ENCODE measurements around the gene CA5B. TPM values are rescaled to one million over a fixed set of nuclear protein-coding genes. Genes with fewer than 3 reads are reported as not detected.
"Not testable (repeated sequence)": the region's sequence is repeated elsewhere in the genome, so short reads cannot be mapped to it uniquely, and the experiment has no call there.

CA5B gene
- polyA plus RNA-seq, 3 donors from 2014 or later: 66.3 to 79.1 (median 73.4) TPM

DNA sequence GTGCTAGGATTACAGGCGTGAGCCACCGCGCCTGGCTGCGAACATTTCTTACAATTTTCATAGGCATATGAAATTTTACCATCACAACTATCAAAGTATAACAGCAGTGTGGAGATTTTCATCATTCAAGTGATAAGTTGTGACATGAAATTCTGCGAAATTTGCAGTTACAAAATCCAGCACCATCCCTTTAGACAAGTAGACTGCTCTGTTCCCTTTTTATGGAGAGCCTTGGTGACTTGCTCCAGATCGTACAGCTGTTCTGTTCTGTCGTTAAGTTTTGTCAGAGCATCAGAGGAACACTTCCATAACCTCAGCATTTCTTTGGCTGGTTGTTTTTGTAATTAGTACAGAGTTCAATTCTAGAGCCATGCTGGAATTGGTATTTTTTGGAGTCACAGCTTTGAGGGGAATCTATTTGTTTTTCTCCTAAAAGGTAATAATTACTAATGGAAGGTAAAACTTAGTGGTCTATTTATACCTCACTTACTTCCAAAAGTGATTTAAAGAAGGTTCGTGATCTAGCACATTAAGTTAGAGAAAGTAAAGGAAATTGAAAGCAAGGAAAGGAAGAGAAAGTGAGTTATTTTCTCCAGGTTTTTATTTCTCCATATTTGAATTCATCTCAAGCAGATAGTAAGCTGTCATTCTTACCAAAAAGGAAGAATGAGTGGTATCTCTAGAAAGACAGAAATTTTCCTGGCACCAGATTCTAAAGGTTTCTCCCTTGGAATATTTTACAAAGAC is 74.3 kb downstream of the CA5B start:
- peaks cover 3 to 4% (median 3%) of the 10 kb centered on the region in 3 donors for H3K27me3 Mint-ChIP-seq (ENCODE audit: low read depth in 3 of 3)
- H3K4me1 Mint-ChIP-seq: peaks cover 33 to 35% of the 10 kb centered on the region in 2 donors
- no peak for DNase-seq
- H3K27ac Mint-ChIP-seq: no peak overlapping the region
- H3K36me3 Mint-ChIP-seq: peaks cover 4 to 63% (median 41%) of the 10 kb centered on the region in 3 donors
- no peak overlapping the region for H3K4me3 Mint-ChIP-seq
- no peaks in the 10 kb centered on the region for H3K9me3 Mint-ChIP-seq

DNA sequence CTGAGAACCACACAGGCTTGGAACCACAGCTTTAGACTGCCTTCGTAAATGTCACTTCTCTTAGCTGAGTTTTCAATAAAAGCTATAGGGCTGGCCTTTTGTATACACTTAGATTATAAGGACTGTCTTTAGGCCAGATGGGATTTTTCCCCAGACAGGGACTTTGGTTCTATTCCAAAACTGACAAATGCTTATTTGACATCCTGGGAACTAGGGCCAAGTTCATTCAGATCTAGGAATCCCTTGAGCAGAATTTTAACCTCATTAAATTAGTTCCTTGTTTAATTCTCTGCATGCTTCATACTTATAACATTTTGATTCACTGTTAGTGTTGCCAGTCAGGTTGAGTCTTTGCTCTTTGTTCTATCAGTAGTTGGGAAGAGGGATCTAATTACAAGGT is 75.3 kb downstream of the CA5B start:
- Mint-ChIP-seq H3K27ac (no peak overlapping the region), H3K4me1 (peaks cover 35 to 36% of the 10 kb centered on the region in 2 donors), H3K4me3 (no peak overlapping the region), H3K9me3 (no peaks in the 10 kb centered on the region), H3K36me3 (peaks cover 7 to 63% (median 45%) of the 10 kb centered on the region in 3 donors), H3K27me3 (ENCODE audit: low read depth in 3 of 3) (peaks cover 3 to 4% (median 3%) of the 10 kb centered on the region in 3 donors)
- DNase-seq: no peak

DNA sequence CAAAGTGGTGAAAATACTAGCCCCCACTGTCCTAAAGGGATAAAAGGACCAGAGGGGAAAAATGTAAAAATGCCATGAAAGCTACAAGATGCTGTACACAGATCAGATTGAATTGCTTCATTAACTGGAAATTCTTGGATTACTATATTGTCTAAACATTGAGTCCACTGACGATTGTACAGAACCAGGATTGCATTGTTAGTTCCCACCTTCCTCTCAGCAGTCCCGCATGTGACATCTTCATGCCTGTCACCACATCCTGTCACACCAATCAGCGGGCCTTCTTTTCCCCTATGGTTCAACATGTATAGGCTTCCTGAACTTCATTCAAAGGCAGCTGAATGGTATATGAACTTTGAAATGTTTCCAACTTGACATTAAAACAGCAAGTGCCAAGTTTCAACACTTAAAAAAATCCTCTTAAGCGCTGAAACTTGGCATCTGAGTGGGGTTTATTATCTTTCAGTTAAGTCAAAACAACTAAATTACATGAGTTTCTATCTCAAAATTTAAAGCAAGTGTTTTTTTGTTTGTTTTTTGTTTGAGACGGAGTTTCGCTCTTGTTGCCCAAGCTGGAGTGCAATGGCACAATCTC is 76.8 kb downstream of the CA5B start:
- Mint-ChIP-seq H3K27me3 (ENCODE audit: low read depth in 3 of 3) (peaks cover 3 to 4% (median 3%) of the 10 kb centered on the region in 3 donors), H3K27ac (peak overlapping the region in 1 of 6 donors; percentile 5), H3K9me3 (no peaks in the 10 kb centered on the region), H3K4me1 (peaks cover 35 to 36% of the 10 kb centered on the region in 2 donors), H3K36me3 (peaks cover 7 to 60% (median 41%) of the 10 kb centered on the region in 3 donors), H3K4me3 (no peak overlapping the region)
- peak in 2 of 3 donors; percentile 6 to 11 for DNase-seq

DNA sequence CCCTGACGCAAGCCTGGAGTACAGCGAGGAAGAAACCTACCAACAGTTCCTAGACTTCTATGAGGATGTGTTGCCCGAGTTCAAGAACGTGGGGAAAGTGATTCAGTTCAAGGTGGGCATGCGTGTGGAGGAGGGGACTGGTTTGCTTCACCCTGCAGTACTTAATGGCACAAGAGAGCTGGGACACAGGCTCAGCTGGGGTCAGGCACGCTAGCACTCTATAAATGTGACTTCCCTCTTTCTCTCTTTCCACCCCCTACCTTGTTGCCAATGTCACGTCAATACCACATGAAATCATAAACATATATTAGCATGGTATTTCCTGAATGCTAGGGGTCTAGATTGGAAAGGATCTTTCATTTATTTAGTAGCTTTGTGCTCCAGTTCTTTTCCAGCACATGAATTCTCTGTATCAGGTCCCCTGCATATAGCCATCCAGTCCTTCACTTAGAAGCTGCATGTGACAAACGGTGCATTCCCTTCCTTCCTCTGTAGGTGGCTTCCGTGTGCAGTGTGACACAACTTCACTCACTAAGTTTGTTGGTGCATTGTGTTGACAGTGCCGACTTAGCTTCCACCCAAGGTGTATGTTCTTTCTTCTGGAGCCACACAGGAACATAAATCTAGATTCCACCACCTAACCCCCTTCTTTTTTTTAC is 77.8 kb downstream of the CA5B start:
- no peaks in the 10 kb centered on the region for H3K9me3 Mint-ChIP-seq
- peaks cover 3 to 4% (median 3%) of the 10 kb centered on the region in 3 donors for H3K27me3 Mint-ChIP-seq (ENCODE audit: low read depth in 3 of 3)
- H3K27ac Mint-ChIP-seq: peak overlapping the region in 5 of 6 donors; percentile 18 to 83 (median 23)
- DNase-seq: peak in 1 of 3 donors; percentile 8
- H3K36me3 Mint-ChIP-seq: peaks cover 7 to 63% (median 44%) of the 10 kb centered on the region in 3 donors
- peaks cover 35 to 36% of the 10 kb centered on the region in 2 donors for H3K4me1 Mint-ChIP-seq
- H3K4me3 Mint-ChIP-seq: peak overlapping the region; percentile 33 to 89 (median 55)

DNA sequence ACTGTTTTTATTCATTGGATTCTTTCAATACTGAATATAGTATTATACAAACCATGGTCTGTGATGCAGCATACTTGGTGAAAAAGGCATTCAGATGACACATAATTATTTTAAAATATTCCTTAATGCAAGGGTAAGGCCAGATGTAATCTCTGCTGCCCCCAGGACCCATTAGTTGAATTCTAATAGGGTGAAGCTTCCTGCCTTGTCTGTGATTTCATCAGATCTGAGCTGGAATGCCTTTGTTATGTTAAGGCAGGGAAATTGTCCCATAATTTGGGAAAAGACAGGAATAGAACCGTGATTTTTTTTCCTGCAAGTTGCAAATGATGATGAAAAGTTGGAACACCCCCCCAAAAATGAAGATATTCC is 78.4 kb downstream of the CA5B start:
- Mint-ChIP-seq H3K9me3 (no peaks in the 10 kb centered on the region), H3K27ac (peak overlapping the region in 2 of 6 donors; percentile 53 to 68), H3K4me1 (peaks cover 35 to 36% of the 10 kb centered on the region in 2 donors), H3K27me3 (ENCODE audit: low read depth in 3 of 3) (peaks cover 3 to 4% (median 3%) of the 10 kb centered on the region in 3 donors), H3K36me3 (peaks cover 7 to 63% (median 46%) of the 10 kb centered on the region in 3 donors), H3K4me3 (peak overlapping the region; percentile 55 to 89 (median 80))
- DNase-seq: no peak

DNA sequence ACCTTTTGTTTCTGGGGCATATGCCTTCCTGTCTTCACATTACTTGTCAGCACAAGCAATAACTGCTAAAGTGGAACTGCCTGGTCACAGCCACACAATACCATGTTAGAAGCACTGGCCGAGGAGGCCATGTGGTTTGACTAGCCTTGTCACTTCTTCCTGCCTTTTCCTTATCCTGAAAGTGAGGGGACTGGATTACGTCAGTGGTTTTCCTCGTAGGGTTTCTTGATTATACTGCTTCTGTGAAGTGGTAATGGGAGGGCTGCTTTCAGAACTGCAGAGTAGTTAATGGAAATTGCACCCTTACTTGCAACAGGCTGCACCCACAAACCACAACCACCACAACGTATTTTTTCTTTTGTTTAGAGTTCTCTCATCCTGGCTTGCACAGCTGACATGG is 78.8 kb downstream of the CA5B start:
- no peaks in the 10 kb centered on the region for H3K9me3 Mint-ChIP-seq
- peak; percentile 69 to 76 (median 71) for DNase-seq
- peaks cover 7 to 63% (median 46%) of the 10 kb centered on the region in 3 donors for H3K36me3 Mint-ChIP-seq
- peaks cover 35 to 36% of the 10 kb centered on the region in 2 donors for H3K4me1 Mint-ChIP-seq
- peak overlapping the region; percentile 53 to 92 (median 77) for H3K27ac Mint-ChIP-seq
- peaks cover 3 to 4% (median 3%) of the 10 kb centered on the region in 3 donors for H3K27me3 Mint-ChIP-seq (ENCODE audit: low read depth in 3 of 3)
- H3K4me3 Mint-ChIP-seq: peak overlapping the region; percentile 42 to 89 (median 80)

DNA sequence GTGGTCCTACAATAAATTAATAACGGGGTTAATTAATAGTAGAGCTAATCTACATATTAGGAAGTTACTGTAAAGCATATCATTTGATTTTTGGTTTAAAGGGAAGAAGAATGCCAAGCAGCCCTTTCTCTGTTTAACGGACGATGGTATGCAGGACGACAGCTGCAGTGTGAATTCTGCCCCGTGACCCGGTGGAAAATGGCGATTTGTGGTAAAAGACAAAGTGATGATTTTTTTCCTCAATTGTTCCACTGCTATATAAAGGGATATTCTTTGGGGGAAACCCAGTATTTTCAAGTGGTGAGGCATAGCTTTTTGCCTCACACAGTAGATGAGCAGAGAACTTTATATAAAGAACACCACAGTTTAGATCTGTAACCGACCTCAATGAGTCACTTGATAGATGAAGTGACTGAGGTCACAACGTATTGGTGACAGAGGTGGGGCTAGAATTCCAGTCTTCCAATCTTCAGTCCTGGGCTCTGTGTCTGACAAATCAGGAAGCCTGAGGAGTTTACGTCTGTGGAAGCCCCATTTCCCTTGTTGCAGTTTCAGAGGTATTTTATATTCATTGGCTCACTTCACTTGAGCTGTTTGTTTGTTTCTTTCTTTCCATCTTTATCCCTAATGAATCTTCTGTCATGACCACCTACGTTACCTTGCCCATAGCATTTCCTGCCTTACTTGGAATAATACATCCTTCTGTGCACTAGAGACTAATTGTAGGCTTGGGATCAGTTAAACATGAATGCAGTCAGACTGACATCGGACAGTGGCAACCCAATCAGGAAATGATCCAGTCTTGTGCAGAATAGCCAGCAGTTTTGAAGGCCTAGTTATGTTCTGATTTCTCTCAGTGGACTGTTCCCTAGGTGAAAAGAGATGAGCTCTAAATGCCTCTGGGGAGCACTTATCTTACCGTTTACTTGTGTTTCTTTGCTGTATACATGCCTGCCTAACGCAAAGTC is 82.3 kb downstream of the CA5B start:
- Mint-ChIP-seq H3K36me3 (peaks cover 4 to 65% (median 39%) of the 10 kb centered on the region in 3 donors), H3K4me1 (peaks cover 21 to 22% of the 10 kb centered on the region in 2 donors), H3K4me3 (no peak overlapping the region), H3K9me3 (no peaks in the 10 kb centered on the region), H3K27ac (peak overlapping the region in 2 of 6 donors; percentile 29 to 30), H3K27me3 (ENCODE audit: low read depth in 3 of 3) (peaks cover 3 to 4% (median 3%) of the 10 kb centered on the region in 3 donors)
- DNase-seq: no peak

DNA sequence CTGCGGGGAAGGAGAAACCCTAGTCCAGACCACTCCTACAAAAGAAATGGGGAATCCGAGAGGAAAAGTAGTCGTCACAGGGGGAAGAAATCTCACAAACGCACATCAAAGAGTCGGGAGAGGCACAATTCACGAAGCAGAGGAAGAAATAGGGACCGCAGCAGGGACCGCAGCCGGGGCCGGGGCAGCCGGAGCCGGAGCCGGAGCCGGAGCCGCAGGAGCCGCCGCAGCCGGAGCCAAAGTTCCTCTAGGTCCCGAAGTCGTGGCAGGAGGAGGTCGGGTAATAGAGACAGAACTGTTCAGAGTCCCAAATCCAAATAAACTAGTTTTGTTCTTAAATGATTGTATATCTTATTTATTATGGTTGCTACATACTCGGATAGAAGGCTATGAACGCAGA is 84.9 kb downstream of the CA5B start:
- DNase-seq: no peak
- Mint-ChIP-seq H3K9me3 (no peaks in the 10 kb centered on the region), H3K36me3 (peaks cover 2 to 69% (median 36%) of the 10 kb centered on the region in 3 donors), H3K4me1 (peaks cover under 1 to 5% of the 10 kb centered on the region in 2 donors), H3K27me3 (ENCODE audit: low read depth in 3 of 3) (no peaks in the 10 kb centered on the region), H3K4me3 (no peak overlapping the region), H3K27ac (no peak overlapping the region)

DNA sequence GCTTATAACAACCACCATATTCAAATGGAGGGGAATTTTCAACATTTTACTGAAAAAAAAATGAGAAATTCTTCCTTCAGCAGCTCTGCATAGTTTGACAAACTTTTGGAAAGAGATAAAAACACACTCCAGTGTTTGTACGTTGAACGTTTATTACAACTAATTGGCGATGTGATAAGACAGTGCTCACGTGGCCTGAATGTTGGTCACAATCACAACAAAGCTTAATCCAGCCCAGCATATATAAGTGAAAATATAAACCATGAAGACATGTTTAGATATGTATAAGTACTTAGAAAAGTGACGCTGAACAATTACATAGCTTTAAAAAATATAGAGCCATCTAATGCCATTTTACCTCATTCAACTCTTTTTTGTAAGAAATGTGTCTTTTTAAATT is 87.9 kb downstream of the CA5B start:
- DNase-seq: no peak
- H3K36me3 Mint-ChIP-seq: peaks cover 0 to 66% (median 25%) of the 10 kb centered on the region in 3 donors
- H3K27me3 Mint-ChIP-seq (ENCODE audit: low read depth in 3 of 3): no peaks in the 10 kb centered on the region
- peak overlapping the region in 2 of 6 donors; percentile 35 to 67 for H3K27ac Mint-ChIP-seq
- no peak overlapping the region for H3K4me3 Mint-ChIP-seq
- H3K4me1 Mint-ChIP-seq: peaks cover 0 to 5% of the 10 kb centered on the region in 2 donors
- H3K9me3 Mint-ChIP-seq: no peaks in the 10 kb centered on the region

DNA sequence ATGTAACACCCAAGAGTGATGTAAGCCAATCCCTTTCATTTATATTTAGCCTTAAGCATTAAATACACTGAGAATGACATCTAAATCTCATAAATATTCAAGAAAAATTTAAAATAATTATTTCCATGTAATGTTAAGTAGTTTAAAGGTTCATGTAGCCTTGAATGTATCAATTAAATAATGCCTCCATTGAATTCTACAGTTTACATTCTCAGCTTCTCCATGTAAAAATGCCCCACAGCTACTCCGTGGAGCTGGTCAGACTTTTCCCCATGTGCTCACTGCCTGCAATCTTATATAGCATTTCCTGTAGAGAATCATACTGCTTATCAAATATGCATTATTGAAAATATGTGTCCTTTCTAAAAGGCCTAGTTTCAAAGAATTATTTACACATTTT is 91.1 kb downstream of the CA5B start:
- Mint-ChIP-seq H3K4me3 (no peak overlapping the region), H3K27ac (no peak overlapping the region)

DNA sequence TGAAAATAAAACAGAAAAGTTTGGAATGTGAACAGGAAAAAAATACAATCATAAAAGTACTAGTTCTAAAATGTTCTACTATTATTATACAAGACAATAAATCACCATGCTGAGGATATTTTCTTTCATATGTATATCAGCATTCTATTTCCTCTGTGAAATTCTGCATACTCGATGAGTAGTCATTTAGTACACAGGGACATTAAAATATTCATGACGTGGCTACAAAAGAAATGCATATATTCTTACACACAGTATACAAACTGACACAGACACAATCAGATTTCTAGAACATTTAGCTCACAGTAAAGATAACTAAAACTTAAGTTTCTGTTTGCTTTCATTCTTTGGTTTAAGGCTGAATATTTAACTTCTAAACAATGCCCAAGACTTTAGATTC is 93.3 kb downstream of the CA5B start:
- not testable (repeated sequence) for H3K4me3 Mint-ChIP-seq; H3K27ac Mint-ChIP-seq; H3K9me3 Mint-ChIP-seq; DNase-seq; H3K4me1 Mint-ChIP-seq; H3K27me3 Mint-ChIP-seq (ENCODE audit: low read depth in 3 of 3)
- H3K36me3 Mint-ChIP-seq: peaks cover 0 to 30% (median 11%) of the 10 kb centered on the region in 3 donors

More for the DNA sequence above, 91.1 kb downstream of the CA5B start:
- no peak for DNase-seq
- no peaks in the 10 kb centered on the region for H3K27me3 Mint-ChIP-seq (ENCODE audit: low read depth in 3 of 3)
- peaks cover 0 to 5% of the 10 kb centered on the region in 2 donors for H3K4me1 Mint-ChIP-seq
- H3K9me3 Mint-ChIP-seq: no peaks in the 10 kb centered on the region
- H3K36me3 Mint-ChIP-seq: peaks cover 0 to 43% (median 11%) of the 10 kb centered on the region in 3 donors

DNA sequence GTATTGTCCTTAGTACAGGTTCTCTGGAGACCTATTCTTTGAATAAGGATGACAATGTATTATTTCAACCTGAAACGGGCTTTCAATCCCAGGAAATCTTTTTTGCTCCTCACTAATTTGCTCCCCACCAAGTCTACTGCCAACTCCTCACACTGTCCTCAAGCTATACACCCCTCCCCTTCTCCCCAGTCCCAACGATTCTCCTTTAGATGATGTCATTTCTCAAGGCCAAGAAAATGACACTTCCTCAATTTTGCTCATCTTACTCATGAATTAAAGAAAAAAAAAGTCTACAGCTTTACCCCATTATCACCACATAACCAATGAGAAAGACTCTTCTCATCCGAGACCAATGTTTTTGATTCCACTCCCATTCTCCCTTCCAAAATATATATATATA is 96.0 kb downstream of the CA5B start:
- H3K27ac Mint-ChIP-seq: peak overlapping the region in 3 of 6 donors; percentile 4 to 50 (median 37)
- H3K9me3 Mint-ChIP-seq: no peaks in the 10 kb centered on the region
- no peak overlapping the region for H3K4me3 Mint-ChIP-seq
- DNase-seq: no peak
- H3K27me3 Mint-ChIP-seq (ENCODE audit: low read depth in 3 of 3): no peaks in the 10 kb centered on the region
- H3K36me3 Mint-ChIP-seq: peaks cover 0 to 14% (median 4%) of the 10 kb centered on the region in 3 donors
- no peaks in the 10 kb centered on the region for H3K4me1 Mint-ChIP-seq

Data from immature natural killer cell (primary cell).